B cell (primary cell): ENCODE results near the gene HIPK3. TPM values are rescaled to one million over a fixed set of nuclear protein-coding genes. Genes with fewer than 3 reads are reported as not detected.

Experiments used
- ATAC-seq: fragments of 200-7000 bp; cut with Tn5 transposase; one replicate; pipeline ENCODE4 v1.10.0; 2021; ENCODE audit warnings: low read depth, mild to moderate bottlenecking, moderate number of reproducible peaks, moderate library complexity
- CTCF ChIA-PET: fragments of 350-600 bp; sonication (Branson Sonifier 250); formaldehyde crosslinking; loops from one replicate; lab custom pipeline; 2021; ENCODE audit warnings: antibody characterized with exemption, inconsistent platforms; lab: Charles Lee
- POLR2A ChIA-PET: fragments of 350-600 bp; sonication (Branson Sonifier 250); formaldehyde crosslinking; loops from one replicate; lab custom pipeline; 2021; ENCODE audit warnings: antibody characterized with exemption; lab: Charles Lee
- DNase-seq: peaks from one replicate; pipeline ENCODE4 v3.0.0; 2013
- H2AFZ ChIP-seq: 2 replicates; pipeline ENCODE4 v1.6.1; 2012; ENCODE audit warnings: mild to moderate bottlenecking, low read depth, low read length; ENCODE audit not compliant: insufficient read depth, poor library complexity, severe bottlenecking
- H3K27ac ChIP-seq, 2 donors: 1 replicate in 1 of 2; 2 replicates in 1 of 2; pipeline ENCODE4 v1.5.1; 2012 to 2013; ENCODE audit warnings: low read length in 2 of 2, mild to moderate bottlenecking in 2 of 2, moderate library complexity in 1 of 2
- H3K27me3 ChIP-seq, 4 experiments: fragments of 200-600 bp in 1 of 4; sonication (generic) in 1 of 4; replicated peaks in 1 of 4; 1 replicate in 2 of 4; 2 replicates in 2 of 4; pipeline versions ENCODE4 v1.6.1 to v1.7.0; 2013 to 2016; ENCODE audit warnings: low read length in 3 of 4, mild to moderate bottlenecking in 2 of 4, mixed read lengths in 1 of 4, moderate library complexity in 1 of 4; ENCODE audit not compliant: insufficient read depth in 4 of 4, control insufficient read depth in 3 of 4; ENCODE audit errors: control extremely low read depth in 1 of 4
- H3K36me3 ChIP-seq, 2 experiments: replicated peaks in 1 of 2; 1 replicate in 1 of 2; 2 replicates in 1 of 2; pipeline versions ENCODE4 v1.6.1 to v1.7.1; 2013; ENCODE audit warnings: low read length in 1 of 2; ENCODE audit not compliant: insufficient read depth in 2 of 2, control insufficient read depth in 1 of 2; ENCODE audit errors: control extremely low read depth in 1 of 2, extremely low read depth in 1 of 2
- H3K4me1 ChIP-seq, 2 donors: fragments of 200-600 bp in 1 of 2; sonication (generic) in 1 of 2; 1 replicate in 1 of 2; 2 replicates in 1 of 2; pipeline versions ENCODE4 v1.5.1 to v1.6.1; 2013 to 2017; ENCODE audit warnings: low read length in 2 of 2; ENCODE audit not compliant: control insufficient read depth in 2 of 2, insufficient read depth in 2 of 2
- H3K4me2 ChIP-seq: replicated peaks from 2 replicates; pipeline ENCODE3; 2012; ENCODE audit warnings: mild to moderate bottlenecking, low read depth, low read length; ENCODE audit not compliant: poor library complexity, severe bottlenecking
- H3K4me3 ChIP-seq, 5 experiments: fragments of 200-600 bp in 1 of 5; sonication (generic) in 1 of 5; 1 replicate in 3 of 5; 2 replicates in 2 of 5; pipeline versions ENCODE4 v1.5.1 to v1.7.0; 2011 to 2016; ENCODE audit warnings: low read length in 4 of 5, mild to moderate bottlenecking in 4 of 5, low read depth in 2 of 5, control low read depth in 1 of 5, moderate library complexity in 1 of 5; ENCODE audit not compliant: insufficient read depth in 1 of 5; ENCODE audit errors: control extremely low read depth in 1 of 5, extremely low read depth in 1 of 5
- H3K79me2 ChIP-seq: fragments of 200-600 bp; sonication (generic); one replicate; pipeline ENCODE4 v1.6.0; 2016; ENCODE audit warnings: low read length; ENCODE audit not compliant: control insufficient read depth, insufficient read depth
- H3K9ac ChIP-seq: fragments of 200-600 bp; sonication (generic); 2 replicates; pipeline ENCODE4 v1.6.1; 2017; ENCODE audit warnings: mild to moderate bottlenecking, low read length, moderate library complexity
- H3K9me3 ChIP-seq, 3 donors: one replicate each; pipeline versions ENCODE4 v1.6.1 to v1.7.1; 2013; ENCODE audit warnings: low read length in 2 of 3; ENCODE audit not compliant: control insufficient read depth in 2 of 3, insufficient read depth in 1 of 3; ENCODE audit errors: control extremely low read depth in 1 of 3
- H4K20me1 ChIP-seq: 2 replicates; pipeline ENCODE4 v1.6.0; 2012; ENCODE audit warnings: mild to moderate bottlenecking, low read length; ENCODE audit not compliant: insufficient read depth, control insufficient read depth, poor library complexity, severe bottlenecking
- H3K27ac Mint-ChIP-seq: one replicate; pipeline ENCODE4 v1.8.0; 2021; ENCODE audit warnings: mixed read lengths
- H3K27me3 Mint-ChIP-seq: one replicate; pipeline ENCODE4 v1.8.0; 2021; ENCODE audit warnings: mixed read lengths
- H3K4me1 Mint-ChIP-seq: one replicate; pipeline ENCODE4 v1.8.0; 2021; ENCODE audit warnings: mixed read lengths
- H3K4me3 Mint-ChIP-seq: one replicate; pipeline ENCODE4 v1.8.0; 2021; ENCODE audit warnings: mixed read lengths
- H3K9me3 Mint-ChIP-seq: one replicate; pipeline ENCODE4 v1.8.0; 2022; ENCODE audit warnings: mixed read lengths; ENCODE audit not compliant: insufficient read depth
- EZH2 ChIP-seq: IDR thresholded peaks from 2 replicates; pipeline ENCODE4 v1.6.1; 2012; ENCODE audit warnings: borderline replicate concordance, low read depth, mild to moderate bottlenecking, moderate library complexity, low read length; ENCODE audit not compliant: insufficient read depth, poor library complexity, severe bottlenecking
- WGBS: methylation state at CpG from one replicate; pipeline ENCODE4 v1.1.5; 2013; ENCODE audit warnings: missing lambda C conversion rate; ENCODE audit not compliant: insufficient coverage; 5-methylcytosine and 5-hydroxymethylcytosine counted together
- intact Hi-C: fragments of 100-400 bp; cut with micrococcal nuclease; formaldehyde crosslinking; loops from one replicate; pipeline ENCODE4 v1.10.0; 2022
- polyA plus RNA-seq: library from polyadenylated mRNA; depleted of rRNA; stranded (reverse); fragments of >200 nt; gene quantifications from 2 replicates; pipeline ENCODE4 v1.2.3, GENCODE V29; 2012
- total RNA-seq, 2 donors: library from RNA; stranded (reverse); fragments of 120-200 nt in 1 of 2; gene quantifications; 1 replicate in 1 of 2; 2 replicates in 1 of 2; pipeline versions ENCODE4 v1.2.3 to v1.2.4, GENCODE V29; 2013 to 2022
- TF ChIP-seq, protein P1 (sequence below): fragments of 200-600 bp; IDR thresholded peaks from one replicate; pipeline ENCODE4 v1.8.0; 2022; ENCODE audit warnings: antibody characterized with exemption, mild to moderate bottlenecking

Gene HIPK3
- total and polyA plus RNA-seq, 2 donors (not counting 1 experiment from before 2014, with no cell fraction given), result 13.1 to 81.6 TPM

DNA sequence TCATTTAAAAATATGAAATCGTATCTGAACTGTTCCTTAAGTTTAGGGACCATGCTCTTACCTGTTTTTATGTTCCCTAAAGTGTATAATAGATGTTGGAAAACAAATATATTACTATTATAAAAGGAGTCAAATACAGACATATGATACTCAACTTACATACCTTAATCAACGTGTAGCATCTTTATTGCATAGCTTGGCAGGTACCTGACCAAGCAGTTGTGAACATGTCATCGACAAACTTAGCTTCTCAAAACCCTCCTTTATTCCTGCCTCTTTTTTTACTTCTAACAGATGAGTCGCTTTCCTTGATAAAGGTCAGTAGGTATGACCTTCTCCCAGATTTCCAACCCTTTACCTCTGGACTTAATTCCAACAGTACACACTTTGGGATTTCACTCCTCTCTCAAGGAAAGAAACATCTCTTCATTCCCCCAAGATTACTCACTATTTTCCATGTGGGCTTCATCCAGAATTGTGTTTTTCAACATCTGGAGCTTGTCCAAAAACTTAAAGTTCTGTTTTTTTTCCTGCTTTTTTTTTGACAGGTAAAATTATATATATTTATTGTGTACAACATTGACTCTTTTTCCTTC, 11.9 kb downstream of the HIPK3 start:
- TF ChIP-seq, protein P1, sequence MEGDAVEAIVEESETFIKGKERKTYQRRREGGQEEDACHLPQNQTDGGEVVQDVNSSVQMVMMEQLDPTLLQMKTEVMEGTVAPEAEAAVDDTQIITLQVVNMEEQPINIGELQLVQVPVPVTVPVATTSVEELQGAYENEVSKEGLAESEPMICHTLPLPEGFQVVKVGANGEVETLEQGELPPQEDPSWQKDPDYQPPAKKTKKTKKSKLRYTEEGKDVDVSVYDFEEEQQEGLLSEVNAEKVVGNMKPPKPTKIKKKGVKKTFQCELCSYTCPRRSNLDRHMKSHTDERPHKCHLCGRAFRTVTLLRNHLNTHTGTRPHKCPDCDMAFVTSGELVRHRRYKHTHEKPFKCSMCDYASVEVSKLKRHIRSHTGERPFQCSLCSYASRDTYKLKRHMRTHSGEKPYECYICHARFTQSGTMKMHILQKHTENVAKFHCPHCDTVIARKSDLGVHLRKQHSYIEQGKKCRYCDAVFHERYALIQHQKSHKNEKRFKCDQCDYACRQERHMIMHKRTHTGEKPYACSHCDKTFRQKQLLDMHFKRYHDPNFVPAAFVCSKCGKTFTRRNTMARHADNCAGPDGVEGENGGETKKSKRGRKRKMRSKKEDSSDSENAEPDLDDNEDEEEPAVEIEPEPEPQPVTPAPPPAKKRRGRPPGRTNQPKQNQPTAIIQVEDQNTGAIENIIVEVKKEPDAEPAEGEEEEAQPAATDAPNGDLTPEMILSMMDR, result no peak
- H3K27ac ChIP-seq, result no peak overlapping the region
- no peak overlapping the region for H3K4me3 ChIP-seq
- DNase-seq (no peak), ATAC-seq (no peak)
- intact Hi-C loops, result no loop called here
- peaks cover 99% of the 10 kb centered on the region for H3K79me2 ChIP-seq
- H3K27me3 ChIP-seq, result no peaks in the 10 kb centered on the region
- H2AFZ ChIP-seq, result no peak overlapping the region
- 94% methylated on average over 2 of the region's 4 CpGs for WGBS
- Mint-ChIP-seq H3K27ac (no peak overlapping the region), H3K27me3 (no peaks in the 10 kb centered on the region), H3K4me3 (no peak overlapping the region), H3K9me3 (no peaks in the 10 kb centered on the region), H3K4me1 (peaks cover 25% of the 10 kb centered on the region)
- peaks cover 0 to 7% of the 10 kb centered on the region in 2 donors for H3K4me1 ChIP-seq
- peaks cover 0 to 4% (median 0%) of the 10 kb centered on the region in 3 donors for H3K9me3 ChIP-seq
- H3K9ac ChIP-seq, result no peak overlapping the region
- H3K36me3 ChIP-seq, result no peaks in the 10 kb centered on the region
- ChIA-PET POLR2A (no interaction called here), CTCF (interaction anchor here (1.5 kb wide), 1 partner anchor 94 kb away, joined by 3 read pairs; no protein-coding TSS in a partner anchor)
- no peak overlapping the region for H3K4me2 ChIP-seq
- peaks cover 82% of the 10 kb centered on the region for H4K20me1 ChIP-seq

DNA sequence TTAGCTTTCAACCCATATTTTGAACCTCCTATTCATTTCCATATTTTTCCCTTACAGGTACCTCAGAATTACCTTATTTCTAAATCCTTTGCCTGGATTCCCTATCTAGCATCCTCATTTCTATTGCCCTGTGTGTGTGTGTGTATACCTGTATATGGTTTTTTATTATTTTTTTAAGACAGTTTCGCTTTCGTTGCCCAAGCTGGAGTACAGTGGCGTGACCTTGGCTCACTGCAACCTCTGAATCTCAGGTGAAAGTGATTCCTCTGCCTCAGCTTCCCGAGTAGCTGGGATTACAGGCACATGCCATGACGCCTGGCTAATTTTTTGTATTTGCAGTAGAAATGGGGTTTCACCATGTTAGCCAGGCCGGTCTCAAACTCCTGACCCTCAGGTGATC, 12.6 kb downstream of the HIPK3 start:
- 97% methylated on average over 6 of the region's 6 CpGs for WGBS
- DNase-seq, result no peak
- POLR2A ChIA-PET, result no interaction called here
- no peaks in the 10 kb centered on the region for H3K9me3 Mint-ChIP-seq
- no peak for ATAC-seq
- Histone ChIP-seq H3K79me2 (peaks cover 100% of the 10 kb centered on the region), H3K27ac (no peak overlapping the region), H3K4me3 (no peak overlapping the region), H3K9ac (no peak overlapping the region), H3K9me3 (peaks cover 0 to 4% (median 0%) of the 10 kb centered on the region in 3 donors), H3K27me3 (no peaks in the 10 kb centered on the region), H3K4me2 (no peak overlapping the region), H3K4me1 (peaks cover 0 to 4% of the 10 kb centered on the region in 2 donors), H2AFZ (no peak overlapping the region), H3K36me3 (no peaks in the 10 kb centered on the region), H4K20me1 (peaks cover 80% of the 10 kb centered on the region)
- no peak overlapping the region for H3K4me3 Mint-ChIP-seq
- H3K27ac Mint-ChIP-seq, result no peak overlapping the region
- TF ChIP-seq EZH2, result no peak
- TF ChIP-seq, protein P1, result no peak
- intact Hi-C loops, result loop anchor here (5.0 kb wide), 1 partner anchor 52 kb away; no protein-coding TSS in a partner anchor
- CTCF ChIA-PET, result interaction anchor here (1.5 kb wide), 1 partner anchor 93 kb away, joined by 3 read pairs; no protein-coding TSS in a partner anchor
- H3K4me1 Mint-ChIP-seq, result peaks cover 26% of the 10 kb centered on the region
- H3K27me3 Mint-ChIP-seq, result no peaks in the 10 kb centered on the region
